ENCODE data around the gene NOG.
A peak's percentile ranks its signal among the peaks of the same experiment; 100 is the strongest.

The NOG gene

GRCh38 chr17:56593646-56594319, at the start of gene NOG:
NOG (plus strand) TSS chr17:56593699; CDS start chr17:56594224, 525 bp downstream.
- peak; percentile 43 for DNase-seq

- DNase-seq = no peak
Measured at GRCh38 chr17:56545106-56545505, 48.4 kb upstream of the NOG start.

- DNase-seq = no peak
Measured at GRCh38 chr17:56545930-56546329, 47.6 kb upstream of the NOG start.

- DNase-seq = no peak
Measured at GRCh38 chr17:56548661-56549060, 44.8 kb upstream of the NOG start.

GRCh38 chr17:56549501-56549900, 44.0 kb upstream of the NOG start:
- no peak for DNase-seq

- no peak for DNase-seq
Measured at GRCh38 chr17:56557682-56558081, 35.8 kb upstream of the NOG start.

- DNase-seq = no peak
Measured at GRCh38 chr17:56558088-56558487, 35.4 kb upstream of the NOG start.

GRCh38 chr17:56570199-56570598, 23.3 kb upstream of the NOG start:
- DNase-seq = no peak

GRCh38 chr17:56571456-56571855, 22.0 kb upstream of the NOG start:
- DNase-seq = no peak

- DNase-seq = no peak
Measured at GRCh38 chr17:56577190-56577842, 16.2 kb upstream of the NOG start.

- DNase-seq = no peak
Measured at GRCh38 chr17:56577843-56578204, 15.7 kb upstream of the NOG start.

- DNase-seq = no peak
Measured at GRCh38 chr17:56581635-56582627, 11.6 kb upstream of the NOG start.

- no peak for DNase-seq
Measured at GRCh38 chr17:56583772-56584171, 9.7 kb upstream of the NOG start.

GRCh38 chr17:56587298-56587697, 6.2 kb upstream of the NOG start:
- no peak for DNase-seq

GRCh38 chr17:56592487-56593085, 913 bp upstream of the NOG start:
- DNase-seq = peak; percentile 72

- peak; percentile 34 for DNase-seq
Measured at GRCh38 chr17:56593086-56593645, 333 bp upstream of the NOG start.

- DNase-seq = peak; percentile 12
Measured at GRCh38 chr17:56594320-56595107, 1.0 kb downstream of the NOG start.

GRCh38 chr17:56595108-56595418, 1.6 kb downstream of the NOG start:
- no peak for DNase-seq

- peak; percentile 14 for DNase-seq
Measured at GRCh38 chr17:56595831-56596690, 2.6 kb downstream of the NOG start.

- no peak for DNase-seq
Measured at GRCh38 chr17:56596691-56597494, 3.4 kb downstream of the NOG start.
